Measurements from ENCODE around the gene EML4.

GRCh38 chr2:42239289-42239661, 70.1 kb downstream of the EML4 start:
- TF ChIP-seq EZH2 (IDR thresholded peaks at IDR 0.05) (no peak), POLR2AphosphoS5 (IDR thresholded peaks at IDR 0.05; ENCODE audit: borderline replicate concordance, low read depth, low read length) (no peak), FOXP2 (optimal IDR thresholded peaks at IDR 0.05; ENCODE audit: control extremely low read depth, extremely low read length, insufficient read depth) (no peak)

Data from SK-N-MC (cell line).